CD14-positive monocyte (primary cell): ENCODE results near the gene SUFU. TPM values are rescaled to one million over a fixed set of nuclear protein-coding genes. Genes with fewer than 3 reads are reported as not detected.

Experiments
- DNase-seq, 3 donors: peaks; one replicate each; pipeline ENCODE4 v3.0.0-alpha.2; 2011 to 2022
- H2AFZ ChIP-seq: 2 replicates; pipeline ENCODE4 v1.6.0; 2012; ENCODE audit warnings: mild to moderate bottlenecking, low read depth, low read length, inconsistent platforms; ENCODE audit not compliant: insufficient read depth, poor library complexity, severe bottlenecking
- H3K27ac ChIP-seq, 2 donors: 1 replicate in 1 of 2; 2 replicates in 1 of 2; pipeline ENCODE4 v1.5.1; 2012 to 2013; ENCODE audit warnings: low read length in 2 of 2, control low read depth in 1 of 2, inconsistent platforms in 1 of 2, low read depth in 1 of 2, mild to moderate bottlenecking in 1 of 2
- H3K27me3 ChIP-seq, 2 donors: one replicate each; pipeline versions ENCODE4 v1.6.0 to v1.6.1; 2011 to 2013; ENCODE audit warnings: low read length in 2 of 2; ENCODE audit not compliant: control insufficient read depth in 2 of 2, insufficient read depth in 2 of 2
- H3K36me3 ChIP-seq, 2 donors: replicated peaks in 1 of 2; 1 replicate in 1 of 2; 2 replicates in 1 of 2; pipeline versions ENCODE4 v1.5.1 to v1.6.1; 2012 to 2013; ENCODE audit warnings: low read length in 2 of 2, control low read depth in 1 of 2, inconsistent platforms in 1 of 2, mild to moderate bottlenecking in 1 of 2; ENCODE audit not compliant: insufficient read depth in 2 of 2, control insufficient read depth in 1 of 2
- H3K4me1 ChIP-seq, 2 donors: 1 replicate in 1 of 2; 2 replicates in 1 of 2; pipeline versions ENCODE4 v1.5.1 to v1.6.1; 2012 to 2013; ENCODE audit warnings: low read length in 2 of 2, control low read depth in 1 of 2, inconsistent platforms in 1 of 2, mild to moderate bottlenecking in 1 of 2, moderate library complexity in 1 of 2; ENCODE audit not compliant: insufficient read depth in 2 of 2, control insufficient read depth in 1 of 2
- H3K4me2 ChIP-seq: replicated peaks from 2 replicates; pipeline ENCODE3; 2012; ENCODE audit warnings: low read length, moderate library complexity, mild to moderate bottlenecking; ENCODE audit not compliant: poor library complexity, severe bottlenecking; ENCODE audit errors: extremely low read depth
- H3K4me3 ChIP-seq, 3 experiments: fragments of 200-600 bp in 1 of 3; sonication (generic) in 1 of 3; replicated peaks in 1 of 3; 1 replicate in 2 of 3; 2 replicates in 1 of 3; pipeline ENCODE4 v1.5.1; 2011 to 2013; ENCODE audit warnings: low read length in 3 of 3, mild to moderate bottlenecking in 3 of 3, control low read depth in 2 of 3, low read depth in 2 of 3, inconsistent platforms in 1 of 3, moderate library complexity in 1 of 3
- H3K79me2 ChIP-seq: 2 replicates; pipeline ENCODE4 v1.6.0; 2012; ENCODE audit warnings: mild to moderate bottlenecking, control low read depth, inconsistent platforms, low read length, moderate library complexity; ENCODE audit not compliant: insufficient read depth
- H3K9ac ChIP-seq: 2 replicates; pipeline ENCODE4 v1.6.0; 2017; ENCODE audit warnings: low read length, mild to moderate bottlenecking; ENCODE audit not compliant: insufficient read depth, poor library complexity, severe bottlenecking
- H3K9me3 ChIP-seq, 2 donors: replicated peaks in 1 of 2; 1 replicate in 1 of 2; 2 replicates in 1 of 2; pipeline versions ENCODE4 v1.5.1 to v1.6.1; 2012 to 2013; ENCODE audit warnings: low read length in 2 of 2, control low read depth in 1 of 2; ENCODE audit not compliant: control insufficient read depth in 1 of 2, insufficient read depth in 1 of 2
- H4K20me1 ChIP-seq: 2 replicates; pipeline ENCODE4 v1.6.0; 2012; ENCODE audit warnings: mild to moderate bottlenecking, low read length, control low read depth, moderate library complexity; ENCODE audit not compliant: insufficient read depth
- H3K27ac Mint-ChIP-seq, 7 donors: one replicate each; pipeline ENCODE4 v1.8.0; 2020; ENCODE audit warnings: mild to moderate bottlenecking in 7 of 7, mixed read lengths in 7 of 7, moderate library complexity in 6 of 7, inconsistent platforms in 2 of 7
- H3K27me3 Mint-ChIP-seq, 3 donors: one replicate each; pipeline ENCODE4 v1.8.0; 2021 to 2022; ENCODE audit warnings: low read depth in 3 of 3, mild to moderate bottlenecking in 3 of 3, mixed read lengths in 3 of 3, moderate library complexity in 3 of 3, inconsistent platforms in 1 of 3
- H3K36me3 Mint-ChIP-seq, 2 donors: one replicate each; pipeline ENCODE4 v1.8.0; 2020; ENCODE audit warnings: mixed read lengths in 2 of 2, inconsistent platforms in 1 of 2, mild to moderate bottlenecking in 1 of 2
- H3K4me1 Mint-ChIP-seq: one replicate; pipeline ENCODE4 v1.8.0; 2020; ENCODE audit warnings: mild to moderate bottlenecking, mixed read lengths
- H3K4me3 Mint-ChIP-seq, 2 donors: one replicate each; pipeline ENCODE4 v1.8.0; 2020; ENCODE audit warnings: mild to moderate bottlenecking in 2 of 2, mixed read lengths in 2 of 2, moderate library complexity in 1 of 2
- H3K9me3 Mint-ChIP-seq, 7 donors: one replicate each; pipeline ENCODE4 v1.8.0; 2020 to 2022; ENCODE audit warnings: mixed read lengths in 7 of 7, mild to moderate bottlenecking in 6 of 7, moderate library complexity in 6 of 7, inconsistent platforms in 2 of 7
- CTCF ChIP-seq: fragments of 200-600 bp; IDR thresholded peaks from one replicate; pipeline ENCODE4 v1.8.0; 2022; ENCODE audit warnings: antibody characterized with exemption, mild to moderate bottlenecking
- WGBS: methylation state at CpG from one replicate; pipeline ENCODE4 v1.1.5; 2013; ENCODE audit warnings: missing lambda C conversion rate; ENCODE audit not compliant: insufficient coverage; 5-methylcytosine and 5-hydroxymethylcytosine counted together
- intact Hi-C, 2 donors: fragments of 100-400 bp; cut with micrococcal nuclease; formaldehyde crosslinking; loops; one replicate each; pipeline versions ENCODE4 v1.15.0 to v1.15.1; 2023
- polyA plus RNA-seq, 3 donors: library from polyadenylated mRNA; depleted of rRNA in 1 of 3; unstranded in 2 of 3; stranded (reverse) in 1 of 3; fragments of 300-500 nt in 2 of 3; fragments of >200 nt in 1 of 3; fragmentation: Illumina TruSeq in 2 of 3; gene quantifications; 1 replicate in 2 of 3; 2 replicates in 1 of 3; pipeline ENCODE4 v1.2.3, GENCODE V29; 2012 to 2021

SUFU gene
- polyA plus RNA-seq, 3 donors = 3.2 to 10.0 (median 5.7) TPM

- H2AFZ ChIP-seq = no peak overlapping the region
- H3K9me3 Mint-ChIP-seq = no peaks in the 10 kb centered on the region
- H3K9me3 ChIP-seq = no peaks in the 10 kb centered on the region
- H3K4me3 Mint-ChIP-seq = no peak overlapping the region
- no peak overlapping the region for H3K27ac ChIP-seq
- H3K9ac ChIP-seq = no peak overlapping the region
- intact Hi-C loops = loop anchor here in 1 of 2 donors (10.0 kb wide), 1 partner anchor 192 kb away; the partner anchor contains the start of gene NFKB2
- DNase-seq = no peak
- no peak overlapping the region for H3K27ac Mint-ChIP-seq
- peaks cover 79% of the 10 kb centered on the region for H4K20me1 ChIP-seq
- H3K4me1 ChIP-seq = no peaks in the 10 kb centered on the region
- H3K4me1 Mint-ChIP-seq = peaks cover 3% of the 10 kb centered on the region
- H3K4me3 ChIP-seq = no peak overlapping the region
- H3K4me2 ChIP-seq = no peak overlapping the region
- H3K36me3 ChIP-seq = peaks cover 0 to 2% of the 10 kb centered on the region in 2 donors
- peaks cover 0 to 3% (median 0%) of the 10 kb centered on the region in 3 donors for H3K27me3 Mint-ChIP-seq
- H3K36me3 Mint-ChIP-seq = peaks cover 8 to 11% of the 10 kb centered on the region in 2 donors
- whole genome bisulfite sequencing = no CpG with 5 or more reads among the region's 1 CpG
- no peaks in the 10 kb centered on the region for H3K27me3 ChIP-seq
- no peak for TF ChIP-seq CTCF
- peaks cover 21% of the 10 kb centered on the region for H3K79me2 ChIP-seq
These were observed 83.1 kb downstream of the SUFU start for GRCh38 chr10:102586858-102587257.

GRCh38 chr10:102588875-102589274 lies 85.1 kb downstream of the SUFU start:
- no peak overlapping the region for H3K4me2 ChIP-seq
- Mint-ChIP-seq H3K36me3 (peaks cover 24 to 26% of the 10 kb centered on the region in 2 donors), H3K9me3 (no peaks in the 10 kb centered on the region), H3K4me3 (no peak overlapping the region), H3K27ac (no peak overlapping the region), H3K4me1 (peaks cover 3% of the 10 kb centered on the region), H3K27me3 (peaks cover 0 to 3% (median 2%) of the 10 kb centered on the region in 3 donors)
- peaks cover 76% of the 10 kb centered on the region for H4K20me1 ChIP-seq
- intact Hi-C loops = loop anchor here in 1 of 2 donors (10.0 kb wide), 1 partner anchor 194 kb away; the partner anchor contains the start of gene NFKB2
- H3K79me2 ChIP-seq = peaks cover 19% of the 10 kb centered on the region
- H3K27ac ChIP-seq = no peak overlapping the region
- no peak for DNase-seq
- no peaks in the 10 kb centered on the region for H3K9me3 ChIP-seq
- H3K4me1 ChIP-seq = no peaks in the 10 kb centered on the region
- H3K4me3 ChIP-seq = no peak overlapping the region
- H3K9ac ChIP-seq = no peak overlapping the region
- H3K27me3 ChIP-seq = no peaks in the 10 kb centered on the region
- H3K36me3 ChIP-seq = peaks cover 16 to 22% of the 10 kb centered on the region in 2 donors
- no peak overlapping the region for H2AFZ ChIP-seq
- WGBS = no CpG with 5 or more reads among the region's 1 CpG
- TF ChIP-seq CTCF = no peak
